ENCODE results near the gene MED16.

The MED16 gene

DNA sequence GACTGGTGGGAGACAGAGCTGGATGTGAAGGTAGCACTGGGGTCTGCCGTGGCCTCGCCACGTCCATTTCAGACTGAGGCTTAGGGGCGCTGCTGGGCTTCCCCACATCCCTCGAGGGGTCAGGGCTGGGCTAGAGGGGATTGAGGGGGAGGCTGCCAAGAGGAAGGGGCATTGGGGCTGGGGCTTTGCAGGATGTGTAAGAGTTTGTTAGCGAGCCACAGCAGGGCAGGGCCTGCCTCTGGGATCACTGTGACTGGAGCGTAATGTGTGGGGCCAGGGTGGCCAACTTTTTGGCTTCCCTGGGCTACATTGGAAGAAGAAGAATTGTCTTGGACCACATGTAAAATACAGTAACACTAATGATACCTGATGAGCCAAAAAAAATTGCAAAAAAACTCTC lies 46.9 kb upstream of the MED16 start:
- Mint-ChIP-seq H3K36me3 (ENCODE audit: low read depth) (peaks cover 55% of the 10 kb centered on the region), H3K27ac (peak overlapping the region; percentile 74 to 95 (median 80)), H3K9me3 (no peaks in the 10 kb centered on the region), H3K4me1 (peaks cover 25% of the 10 kb centered on the region), H3K4me3 (peak overlapping the region; percentile 13 to 50 (median 22)), H3K27me3 (ENCODE audit: low read depth) (no peaks in the 10 kb centered on the region)
- TF ChIP-seq, protein P1, sequence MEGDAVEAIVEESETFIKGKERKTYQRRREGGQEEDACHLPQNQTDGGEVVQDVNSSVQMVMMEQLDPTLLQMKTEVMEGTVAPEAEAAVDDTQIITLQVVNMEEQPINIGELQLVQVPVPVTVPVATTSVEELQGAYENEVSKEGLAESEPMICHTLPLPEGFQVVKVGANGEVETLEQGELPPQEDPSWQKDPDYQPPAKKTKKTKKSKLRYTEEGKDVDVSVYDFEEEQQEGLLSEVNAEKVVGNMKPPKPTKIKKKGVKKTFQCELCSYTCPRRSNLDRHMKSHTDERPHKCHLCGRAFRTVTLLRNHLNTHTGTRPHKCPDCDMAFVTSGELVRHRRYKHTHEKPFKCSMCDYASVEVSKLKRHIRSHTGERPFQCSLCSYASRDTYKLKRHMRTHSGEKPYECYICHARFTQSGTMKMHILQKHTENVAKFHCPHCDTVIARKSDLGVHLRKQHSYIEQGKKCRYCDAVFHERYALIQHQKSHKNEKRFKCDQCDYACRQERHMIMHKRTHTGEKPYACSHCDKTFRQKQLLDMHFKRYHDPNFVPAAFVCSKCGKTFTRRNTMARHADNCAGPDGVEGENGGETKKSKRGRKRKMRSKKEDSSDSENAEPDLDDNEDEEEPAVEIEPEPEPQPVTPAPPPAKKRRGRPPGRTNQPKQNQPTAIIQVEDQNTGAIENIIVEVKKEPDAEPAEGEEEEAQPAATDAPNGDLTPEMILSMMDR (IDR thresholded peaks at IDR 0.05; ENCODE audit: unreplicated experiment in 3 of 3): no peak

- TF ChIP-seq, protein P1 (IDR thresholded peaks at IDR 0.05; ENCODE audit: unreplicated experiment in 3 of 3): no peak
- Mint-ChIP-seq H3K27me3 (ENCODE audit: low read depth) (no peaks in the 10 kb centered on the region), H3K9me3 (no peaks in the 10 kb centered on the region), H3K27ac (peak overlapping the region; percentile 74 to 95 (median 80)), H3K36me3 (ENCODE audit: low read depth) (peaks cover 55% of the 10 kb centered on the region), H3K4me3 (no peak overlapping the region), H3K4me1 (peaks cover 21% of the 10 kb centered on the region)
These were observed 46.5 kb upstream of the MED16 start for GRCh38 chr19:939439-939838.

GRCh38 chr19:938233-938923 lies 45.4 kb upstream of the MED16 start:
- TF ChIP-seq, protein P1 (IDR thresholded peaks at IDR 0.05; ENCODE audit: unreplicated experiment in 3 of 3): no peak
- Mint-ChIP-seq H3K4me3 (no peak overlapping the region), H3K9me3 (no peaks in the 10 kb centered on the region), H3K4me1 (peaks cover 26% of the 10 kb centered on the region), H3K27ac (peak overlapping the region in 2 of 3 experiments; percentile 64 to 82), H3K27me3 (ENCODE audit: low read depth) (no peaks in the 10 kb centered on the region), H3K36me3 (ENCODE audit: low read depth) (peaks cover 48% of the 10 kb centered on the region)

DNA sequence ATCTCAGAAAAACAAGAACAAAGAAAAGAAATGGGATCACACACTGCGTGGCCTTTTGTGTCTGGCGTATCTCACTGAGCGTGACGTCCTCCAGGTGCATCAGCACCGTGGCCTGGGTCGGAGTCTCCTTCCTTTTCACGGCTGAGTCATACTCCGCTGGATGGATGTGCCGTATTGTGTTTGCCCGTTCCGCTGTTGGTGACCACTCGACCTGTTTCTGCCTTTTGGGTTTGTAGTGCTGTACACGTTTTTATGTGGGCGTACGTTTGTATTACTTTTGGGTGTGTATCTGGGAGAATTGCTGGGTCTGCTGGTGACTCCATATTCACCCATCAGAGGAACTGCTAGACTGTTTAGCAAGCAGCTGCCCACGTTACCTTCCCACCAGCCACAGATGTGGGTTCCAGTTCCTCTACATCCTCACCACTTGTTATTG lies 44.3 kb upstream of the MED16 start:
- Mint-ChIP-seq H3K27me3 (ENCODE audit: low read depth) (no peaks in the 10 kb centered on the region), H3K4me1 (peaks cover 26% of the 10 kb centered on the region), H3K36me3 (ENCODE audit: low read depth) (peaks cover 39% of the 10 kb centered on the region), H3K4me3 (no peak overlapping the region), H3K27ac (peak overlapping the region in 2 of 3 experiments; percentile 53 to 61), H3K9me3 (no peaks in the 10 kb centered on the region)
- TF ChIP-seq, protein P1 (IDR thresholded peaks at IDR 0.05; ENCODE audit: unreplicated experiment in 3 of 3): no peak

DNA sequence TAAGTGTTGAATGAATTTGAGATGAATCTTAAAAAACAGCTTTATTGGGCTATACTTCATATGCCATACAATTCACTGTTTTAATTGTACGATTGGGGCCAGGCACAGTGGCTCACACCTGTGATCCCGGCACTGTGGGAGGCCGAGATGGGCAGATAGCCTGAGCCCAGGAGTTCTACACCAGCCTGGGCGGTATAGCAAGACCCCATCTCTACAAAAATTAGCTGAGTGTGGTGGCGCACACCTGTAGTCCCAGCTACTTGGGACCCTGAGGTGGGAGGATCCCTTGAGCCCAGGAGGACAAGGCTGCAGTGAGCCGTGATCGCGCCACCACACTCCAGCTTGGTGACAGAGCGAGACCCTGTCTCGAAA lies 43.2 kb upstream of the MED16 start:
- Mint-ChIP-seq H3K4me3 (no peak overlapping the region), H3K27ac (no peak overlapping the region), H3K27me3 (ENCODE audit: low read depth) (no peaks in the 10 kb centered on the region), H3K36me3 (ENCODE audit: low read depth) (peaks cover 38% of the 10 kb centered on the region), H3K4me1 (peaks cover 19% of the 10 kb centered on the region), H3K9me3 (no peaks in the 10 kb centered on the region)
- TF ChIP-seq, protein P1 (IDR thresholded peaks at IDR 0.05; ENCODE audit: unreplicated experiment in 3 of 3): no peak
